Body of pancreas (tissue), 4 donors: ENCODE results near the gene ABLIM1.
A peak's percentile ranks its signal among the peaks of the same experiment; 100 is the strongest.

ENCODE experiments used
- POLR2A ChIP-seq, 3 donors: fragments of 450-650 bp; IDR thresholded peaks; one replicate each; pipeline ENCODE4 v1.6.1; 2016; ENCODE audit warnings: antibody characterized with exemption in 3 of 3, mild to moderate bottlenecking in 2 of 3
- TF ChIP-seq, protein P1 (sequence below), 7 experiments: fragments of 450-650 bp in 4 of 7; fragments of 200-600 bp in 3 of 7; sonication (generic) in 3 of 7; IDR thresholded peaks; one replicate each; pipeline ENCODE4 v1.5.1; 2016 to 2019; ENCODE audit warnings: antibody characterized with exemption in 7 of 7

DNA sequence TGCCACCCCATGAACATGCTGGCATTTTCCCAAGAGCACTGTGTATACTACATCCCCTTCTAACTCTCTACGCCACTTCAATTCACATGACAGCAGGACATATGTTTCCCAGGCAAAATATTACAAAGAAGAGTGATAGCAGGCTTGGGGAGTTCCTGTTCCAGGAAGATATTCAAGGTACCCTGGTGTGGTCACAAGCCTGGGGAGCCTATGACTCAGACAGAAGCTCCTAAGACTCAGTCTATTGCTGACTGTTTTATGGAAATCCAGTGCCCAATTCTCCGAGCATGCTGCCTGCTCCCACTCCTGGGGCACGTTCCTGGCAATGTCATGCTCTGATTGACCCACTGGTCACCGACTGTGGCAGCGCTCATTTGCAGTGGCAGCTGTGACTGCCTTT, 23.5 kb upstream of the ABLIM1 start:
- TF ChIP-seq, protein P1, sequence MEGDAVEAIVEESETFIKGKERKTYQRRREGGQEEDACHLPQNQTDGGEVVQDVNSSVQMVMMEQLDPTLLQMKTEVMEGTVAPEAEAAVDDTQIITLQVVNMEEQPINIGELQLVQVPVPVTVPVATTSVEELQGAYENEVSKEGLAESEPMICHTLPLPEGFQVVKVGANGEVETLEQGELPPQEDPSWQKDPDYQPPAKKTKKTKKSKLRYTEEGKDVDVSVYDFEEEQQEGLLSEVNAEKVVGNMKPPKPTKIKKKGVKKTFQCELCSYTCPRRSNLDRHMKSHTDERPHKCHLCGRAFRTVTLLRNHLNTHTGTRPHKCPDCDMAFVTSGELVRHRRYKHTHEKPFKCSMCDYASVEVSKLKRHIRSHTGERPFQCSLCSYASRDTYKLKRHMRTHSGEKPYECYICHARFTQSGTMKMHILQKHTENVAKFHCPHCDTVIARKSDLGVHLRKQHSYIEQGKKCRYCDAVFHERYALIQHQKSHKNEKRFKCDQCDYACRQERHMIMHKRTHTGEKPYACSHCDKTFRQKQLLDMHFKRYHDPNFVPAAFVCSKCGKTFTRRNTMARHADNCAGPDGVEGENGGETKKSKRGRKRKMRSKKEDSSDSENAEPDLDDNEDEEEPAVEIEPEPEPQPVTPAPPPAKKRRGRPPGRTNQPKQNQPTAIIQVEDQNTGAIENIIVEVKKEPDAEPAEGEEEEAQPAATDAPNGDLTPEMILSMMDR (IDR thresholded peaks at IDR 0.05), result no peak
- peak in 1 of 3 donors; percentile 9 for TF ChIP-seq POLR2A (IDR thresholded peaks at IDR 0.05)
